HG03196 (cell line): ENCODE results near the gene WDPCP.
A peak's percentile ranks its signal among the peaks of the same experiment; 100 is the strongest.
"Not testable (repeated sequence)": the region's sequence is repeated elsewhere in the genome, so short reads cannot be mapped to it uniquely, and the experiment has no call there.

Experiments used
- ATAC-seq: cut with Tn5 transposase; IDR thresholded peaks from one replicate; pipeline ENCODE4 v1.9.1; 2021; ENCODE audit not compliant: unreplicated experiment

The WDPCP gene

DNA sequence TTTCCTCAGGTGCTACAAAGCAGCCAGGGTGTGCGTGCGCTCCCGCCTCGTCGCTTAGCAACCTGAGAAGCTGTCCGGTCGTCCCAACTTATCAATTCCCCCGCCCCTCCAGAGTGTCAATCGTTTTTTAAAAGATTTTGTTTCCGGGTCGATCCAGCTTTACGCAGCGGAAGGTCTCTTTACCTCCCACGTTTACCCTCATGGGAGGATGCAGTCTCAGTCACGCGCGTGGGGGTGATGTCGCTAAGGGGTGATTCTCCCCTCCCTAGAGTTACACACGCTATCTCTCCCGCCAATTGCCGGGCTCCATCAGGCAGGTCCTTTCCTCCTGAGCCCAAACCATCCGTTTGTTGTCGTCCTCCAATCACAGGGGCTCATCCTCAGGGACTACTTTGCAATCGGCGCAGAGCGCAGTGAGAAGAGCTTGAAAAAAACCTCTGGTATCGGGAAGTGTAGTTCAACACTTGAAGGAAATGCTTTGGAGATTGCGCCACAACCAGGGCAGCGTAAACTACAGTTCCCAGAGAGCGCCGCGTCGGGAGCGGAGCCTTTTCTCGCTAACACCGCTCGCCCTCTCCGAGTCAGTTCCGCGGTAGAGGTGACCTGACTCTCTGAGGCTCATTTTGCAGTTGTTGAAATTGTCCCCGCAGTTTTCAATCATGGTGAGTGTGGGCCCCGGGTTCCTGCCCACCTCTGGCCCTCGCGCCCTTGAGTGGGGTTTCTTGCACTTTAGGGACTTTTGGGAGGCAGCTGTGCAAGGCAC, at the start of gene WDPCP, which contains the start of gene MDH1:
Gene WDPCP (minus strand): TSS at position 93 of the 763 bp plus-strand sequence. CDS start 206 bp downstream, outside the sequence.
Gene MDH1 (plus strand): TSS at position 579 of the 763 bp plus-strand sequence. CDS start 81 bp downstream, at position 660.
- peak; percentile 87 for ATAC-seq

DNA sequence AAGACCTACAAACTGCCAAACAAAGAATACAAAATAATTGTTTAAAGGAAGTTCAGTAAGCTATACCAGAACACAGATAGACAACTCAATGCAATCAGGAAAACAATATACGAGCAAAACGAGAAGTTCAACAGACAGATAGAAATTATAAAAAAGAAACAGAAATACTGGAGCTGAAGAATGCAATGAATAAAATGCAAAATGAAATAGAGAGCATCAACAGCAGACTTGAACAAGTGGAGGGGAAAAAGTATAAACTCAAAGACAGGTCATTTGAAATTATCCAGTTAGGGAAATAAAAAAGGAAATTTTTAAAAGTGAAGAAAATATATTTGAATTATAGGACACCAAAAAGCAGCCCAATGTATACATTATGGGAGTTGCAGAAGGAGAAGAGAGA, 44.1 kb upstream of the WDPCP start:
- no peak for ATAC-seq

GRCh38 chr2:63631501-63631900, 43.2 kb upstream of the WDPCP start:
- no peak for ATAC-seq

DNA sequence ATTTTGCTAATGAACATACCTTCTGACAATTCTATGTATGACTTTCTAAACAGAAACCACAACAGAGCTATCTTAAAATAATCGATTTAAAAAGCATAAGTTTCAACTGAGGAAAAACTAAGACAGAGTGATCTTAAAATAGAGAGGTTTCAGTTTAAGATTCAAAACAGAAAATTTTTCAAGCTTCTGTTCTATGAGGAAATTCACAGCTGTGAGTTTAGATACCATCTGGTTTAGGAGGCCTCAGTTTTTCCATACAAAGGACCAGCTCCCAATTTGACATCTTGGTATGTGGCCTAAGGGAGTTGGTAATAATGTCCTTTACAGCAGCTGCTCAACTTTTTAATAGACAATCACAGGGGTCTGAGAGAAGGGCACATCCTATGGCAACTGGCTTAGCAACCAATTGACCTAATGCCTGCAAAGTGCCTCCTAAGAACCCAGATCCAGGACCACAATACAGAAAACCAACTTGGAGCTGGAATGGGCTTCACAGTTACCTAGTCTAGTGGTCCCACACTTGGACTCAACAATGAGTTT, 40.2 kb upstream of the WDPCP start:
- ATAC-seq, result no peak

- no peak for ATAC-seq
Observed at GRCh38 chr2:63627866-63628265, 39.6 kb upstream of the WDPCP start.

- not testable (repeated sequence) for ATAC-seq
Observed at GRCh38 chr2:63623763-63624162, 35.5 kb upstream of the WDPCP start.

DNA sequence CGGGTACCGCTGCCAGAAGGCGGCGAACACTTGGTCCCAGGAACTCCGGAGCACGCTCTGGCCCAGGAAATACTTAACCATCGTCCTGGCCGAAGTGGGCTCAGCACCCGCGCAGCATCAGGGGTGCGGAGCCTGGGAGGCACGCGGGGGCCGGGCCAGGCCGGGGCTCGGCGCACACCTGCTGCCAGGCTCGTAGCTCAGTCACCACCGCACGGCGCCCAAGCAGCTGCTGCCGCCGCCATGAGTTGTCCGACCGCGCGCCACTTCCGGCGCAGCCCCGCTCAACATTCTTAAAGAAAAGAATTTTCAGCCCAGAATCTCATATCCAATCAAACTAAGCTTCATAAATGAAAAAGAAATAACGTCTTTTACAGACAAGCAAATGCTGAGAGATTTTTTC, 34.5 kb upstream of the WDPCP start:
- ATAC-seq, result no peak

GRCh38 chr2:63619328-63619727, 31.1 kb upstream of the WDPCP start:
- no peak for ATAC-seq

DNA sequence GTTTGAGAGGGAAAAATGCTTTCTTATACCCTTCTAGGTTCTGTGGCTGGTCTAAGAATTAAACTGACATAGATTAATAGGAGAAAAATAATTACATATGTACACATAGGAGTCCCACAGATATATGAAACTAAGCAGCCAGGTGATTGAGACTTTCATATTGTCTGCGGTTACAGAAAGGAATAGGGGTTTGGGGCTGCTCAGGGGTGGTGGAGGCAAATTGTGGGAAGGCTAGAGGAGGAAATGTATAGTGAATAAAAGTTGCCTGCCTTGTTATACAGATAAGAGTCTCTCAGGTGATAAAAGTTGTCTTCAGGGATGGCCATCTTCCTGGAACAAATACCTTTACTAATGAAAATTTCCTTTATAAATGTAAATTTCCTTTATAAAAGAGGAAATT, 29.1 kb upstream of the WDPCP start:
- no peak for ATAC-seq

DNA sequence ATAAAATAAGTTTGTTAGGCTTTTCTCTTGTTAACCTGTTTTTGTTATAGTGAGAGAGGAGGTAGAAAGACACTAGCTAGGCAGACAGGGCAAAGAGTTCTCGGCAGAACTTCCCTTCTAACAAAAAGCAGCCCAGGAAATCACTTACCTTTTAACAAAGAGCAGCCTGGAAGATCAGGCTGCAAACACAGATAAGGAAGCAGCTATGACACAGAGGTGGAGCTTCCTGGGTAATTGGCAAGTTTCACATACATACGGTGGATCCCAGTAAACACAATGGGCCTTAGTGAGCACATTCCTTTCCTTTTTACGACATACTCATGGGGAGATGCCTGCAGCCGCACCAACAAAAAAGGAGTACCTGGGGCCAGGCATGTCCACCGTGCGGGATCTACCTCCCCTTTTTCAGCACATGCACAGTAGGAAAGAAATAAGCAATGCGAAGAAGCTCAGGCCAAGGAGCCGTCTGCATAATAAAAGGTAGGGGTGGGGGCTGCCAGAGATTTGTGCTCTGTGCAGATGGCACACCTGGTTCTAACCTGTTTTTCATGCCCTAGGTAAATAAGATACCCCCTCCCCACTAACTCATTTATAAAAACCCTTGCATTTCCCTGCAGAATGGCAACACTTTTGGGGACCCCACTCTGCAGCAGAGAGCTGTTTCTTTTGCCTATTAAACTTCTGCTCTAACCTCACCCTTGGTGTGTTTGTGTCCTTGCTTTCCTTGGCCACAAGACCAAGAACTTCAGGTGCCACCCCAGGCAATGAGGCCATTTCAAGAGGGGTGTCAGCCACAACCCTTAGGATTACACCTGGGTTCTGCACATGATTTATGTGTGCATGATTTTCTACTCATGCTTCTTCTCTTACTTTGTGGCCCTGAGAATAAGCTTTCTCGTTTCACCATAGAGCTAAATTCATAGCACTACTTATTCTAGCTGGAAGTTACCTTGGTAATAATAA, 27.0 kb upstream of the WDPCP start:
- no peak for ATAC-seq

- no peak for ATAC-seq
Observed at GRCh38 chr2:63614448-63614968, 26.2 kb upstream of the WDPCP start.

DNA sequence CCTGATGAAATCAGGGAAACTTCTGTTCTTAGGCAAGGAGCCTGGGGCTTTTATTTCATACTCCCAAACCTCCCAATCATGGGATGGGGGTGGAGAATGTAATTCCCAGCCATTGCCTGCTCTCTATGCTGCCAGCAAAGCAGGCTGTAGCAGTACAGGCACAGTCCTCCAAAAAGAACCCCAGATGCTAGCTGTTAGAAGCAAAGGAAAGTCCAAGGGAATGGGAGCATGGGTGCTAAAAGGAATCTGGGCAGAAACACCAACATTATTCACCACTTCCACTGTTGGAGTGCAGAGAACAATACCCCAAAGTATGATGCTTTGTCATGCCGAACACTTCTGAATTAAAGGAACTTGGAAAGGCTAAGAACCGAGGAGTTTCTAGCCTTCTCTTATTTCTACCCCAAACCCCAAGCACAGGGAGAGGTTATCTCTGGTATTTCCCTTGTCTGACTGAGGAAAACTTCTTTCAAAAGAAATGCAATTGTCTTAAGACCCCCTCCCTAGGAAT, 25.2 kb upstream of the WDPCP start:
- ATAC-seq, result no peak

DNA sequence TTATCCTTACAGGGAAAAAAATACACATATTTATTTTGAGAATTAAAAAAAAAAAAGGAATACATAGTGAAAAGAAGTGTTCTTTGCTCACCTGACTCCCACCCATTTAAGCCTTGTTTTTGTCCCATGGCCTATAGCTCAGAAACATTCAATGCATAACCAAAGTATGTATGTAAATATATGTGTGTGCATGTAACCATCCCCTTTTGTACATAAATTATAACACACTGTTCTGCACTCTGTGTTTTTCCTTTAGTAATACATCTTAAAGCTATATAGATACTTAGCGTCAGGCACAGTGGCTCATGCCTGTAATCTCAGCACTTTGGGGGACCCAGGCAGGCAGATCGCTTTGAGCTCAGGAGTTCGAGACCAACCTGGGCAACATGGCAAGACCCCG, 22.2 kb upstream of the WDPCP start:
- no peak for ATAC-seq

DNA sequence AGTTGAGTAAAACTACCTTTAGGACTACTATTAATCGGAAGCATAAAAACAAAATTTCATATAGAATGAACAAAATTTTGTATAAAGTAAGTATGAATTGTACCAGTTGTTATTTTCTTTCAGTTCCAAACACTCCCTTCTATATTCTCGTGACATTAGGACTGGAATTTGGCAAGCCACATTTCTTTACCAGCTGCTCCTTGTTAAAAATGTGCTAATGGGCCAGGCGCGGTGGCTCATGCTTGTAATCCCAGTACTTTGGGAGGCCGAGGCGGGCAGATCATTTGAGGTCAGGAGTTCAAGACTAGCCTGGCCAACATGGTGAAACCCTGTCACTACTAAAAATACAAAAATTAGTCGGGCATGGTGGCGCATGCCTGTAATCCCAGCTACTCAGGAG, 20.6 kb upstream of the WDPCP start:
- ATAC-seq, result not testable (repeated sequence)

GRCh38 chr2:63604666-63605065, 16.4 kb upstream of the WDPCP start:
- ATAC-seq, result no peak

- no peak for ATAC-seq
Observed at GRCh38 chr2:63600881-63601460, 12.7 kb upstream of the WDPCP start.

- ATAC-seq, result no peak
Observed at GRCh38 chr2:63598981-63599380, 10.7 kb upstream of the WDPCP start.

- no peak for ATAC-seq
Observed at GRCh38 chr2:63596401-63596883, 8.2 kb upstream of the WDPCP start.

DNA sequence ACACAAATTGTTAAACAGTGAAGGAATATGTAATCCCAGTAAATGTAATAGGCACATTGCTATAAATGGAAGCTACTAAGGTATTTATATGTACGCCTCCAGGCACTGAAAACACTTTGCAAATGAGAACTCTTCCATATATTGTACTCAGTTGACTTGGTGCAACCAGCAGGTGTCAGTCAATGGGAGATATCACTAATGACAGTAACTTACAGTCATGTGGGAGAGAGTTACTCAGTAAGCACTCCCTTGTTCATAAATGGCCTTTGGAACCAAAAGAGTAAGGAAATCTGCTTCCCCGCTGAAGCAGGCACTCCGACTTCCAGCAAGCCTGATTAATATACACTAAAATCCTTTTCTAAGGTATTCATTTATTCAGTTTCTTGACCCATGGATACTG, 6.4 kb upstream of the WDPCP start:
- no peak for ATAC-seq

GRCh38 chr2:63591566-63592175, 3.4 kb upstream of the WDPCP start:
- no peak for ATAC-seq
